Measurements from ENCODE around the gene RELB.

The RELB gene

DNA sequence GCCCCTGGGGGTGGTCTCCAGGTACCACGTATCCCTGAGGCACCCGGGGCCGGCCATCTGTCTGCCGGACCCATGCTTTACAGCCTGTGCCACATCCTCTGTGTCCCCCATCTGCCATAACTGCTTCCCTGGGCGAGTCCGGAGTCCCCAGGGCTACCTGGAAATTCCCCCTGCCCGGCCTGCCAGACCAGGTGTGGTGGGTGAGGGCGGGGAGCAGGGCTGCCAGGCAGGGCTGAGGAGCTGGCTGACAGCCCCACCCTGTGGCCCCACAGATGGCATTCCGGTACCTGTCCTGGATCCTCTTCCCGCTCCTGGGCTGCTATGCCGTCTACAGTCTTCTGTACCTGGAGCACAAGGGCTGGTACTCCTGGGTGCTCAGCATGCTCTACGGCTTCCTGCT, 10.3 kb upstream of the RELB start:
- TF ChIP-seq FOXP2 (optimal IDR thresholded peaks at IDR 0.05; ENCODE audit: borderline replicate concordance, extremely low read depth, extremely low read length, insufficient read depth) (no peak), TAF1 (IDR thresholded peaks at IDR 0.05; ENCODE audit: borderline replicate concordance, insufficient read depth, low read length) (no peak), POLR2AphosphoS5 (IDR thresholded peaks at IDR 0.05; ENCODE audit: low read depth, low read length) (no peak), SIN3A (IDR thresholded peaks at IDR 0.05; ENCODE audit: borderline replicate concordance, insufficient read depth, low read length) (no peak)
- TF ChIP-seq, protein P1, sequence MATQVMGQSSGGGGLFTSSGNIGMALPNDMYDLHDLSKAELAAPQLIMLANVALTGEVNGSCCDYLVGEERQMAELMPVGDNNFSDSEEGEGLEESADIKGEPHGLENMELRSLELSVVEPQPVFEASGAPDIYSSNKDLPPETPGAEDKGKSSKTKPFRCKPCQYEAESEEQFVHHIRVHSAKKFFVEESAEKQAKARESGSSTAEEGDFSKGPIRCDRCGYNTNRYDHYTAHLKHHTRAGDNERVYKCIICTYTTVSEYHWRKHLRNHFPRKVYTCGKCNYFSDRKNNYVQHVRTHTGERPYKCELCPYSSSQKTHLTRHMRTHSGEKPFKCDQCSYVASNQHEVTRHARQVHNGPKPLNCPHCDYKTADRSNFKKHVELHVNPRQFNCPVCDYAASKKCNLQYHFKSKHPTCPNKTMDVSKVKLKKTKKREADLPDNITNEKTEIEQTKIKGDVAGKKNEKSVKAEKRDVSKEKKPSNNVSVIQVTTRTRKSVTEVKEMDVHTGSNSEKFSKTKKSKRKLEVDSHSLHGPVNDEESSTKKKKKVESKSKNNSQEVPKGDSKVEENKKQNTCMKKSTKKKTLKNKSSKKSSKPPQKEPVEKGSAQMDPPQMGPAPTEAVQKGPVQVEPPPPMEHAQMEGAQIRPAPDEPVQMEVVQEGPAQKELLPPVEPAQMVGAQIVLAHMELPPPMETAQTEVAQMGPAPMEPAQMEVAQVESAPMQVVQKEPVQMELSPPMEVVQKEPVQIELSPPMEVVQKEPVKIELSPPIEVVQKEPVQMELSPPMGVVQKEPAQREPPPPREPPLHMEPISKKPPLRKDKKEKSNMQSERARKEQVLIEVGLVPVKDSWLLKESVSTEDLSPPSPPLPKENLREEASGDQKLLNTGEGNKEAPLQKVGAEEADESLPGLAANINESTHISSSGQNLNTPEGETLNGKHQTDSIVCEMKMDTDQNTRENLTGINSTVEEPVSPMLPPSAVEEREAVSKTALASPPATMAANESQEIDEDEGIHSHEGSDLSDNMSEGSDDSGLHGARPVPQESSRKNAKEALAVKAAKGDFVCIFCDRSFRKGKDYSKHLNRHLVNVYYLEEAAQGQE (IDR thresholded peaks at IDR 0.05; ENCODE audit: insufficient read depth in 1 of 2, low read depth in 2 of 2, low read length in 2 of 2) = no peak

DNA sequence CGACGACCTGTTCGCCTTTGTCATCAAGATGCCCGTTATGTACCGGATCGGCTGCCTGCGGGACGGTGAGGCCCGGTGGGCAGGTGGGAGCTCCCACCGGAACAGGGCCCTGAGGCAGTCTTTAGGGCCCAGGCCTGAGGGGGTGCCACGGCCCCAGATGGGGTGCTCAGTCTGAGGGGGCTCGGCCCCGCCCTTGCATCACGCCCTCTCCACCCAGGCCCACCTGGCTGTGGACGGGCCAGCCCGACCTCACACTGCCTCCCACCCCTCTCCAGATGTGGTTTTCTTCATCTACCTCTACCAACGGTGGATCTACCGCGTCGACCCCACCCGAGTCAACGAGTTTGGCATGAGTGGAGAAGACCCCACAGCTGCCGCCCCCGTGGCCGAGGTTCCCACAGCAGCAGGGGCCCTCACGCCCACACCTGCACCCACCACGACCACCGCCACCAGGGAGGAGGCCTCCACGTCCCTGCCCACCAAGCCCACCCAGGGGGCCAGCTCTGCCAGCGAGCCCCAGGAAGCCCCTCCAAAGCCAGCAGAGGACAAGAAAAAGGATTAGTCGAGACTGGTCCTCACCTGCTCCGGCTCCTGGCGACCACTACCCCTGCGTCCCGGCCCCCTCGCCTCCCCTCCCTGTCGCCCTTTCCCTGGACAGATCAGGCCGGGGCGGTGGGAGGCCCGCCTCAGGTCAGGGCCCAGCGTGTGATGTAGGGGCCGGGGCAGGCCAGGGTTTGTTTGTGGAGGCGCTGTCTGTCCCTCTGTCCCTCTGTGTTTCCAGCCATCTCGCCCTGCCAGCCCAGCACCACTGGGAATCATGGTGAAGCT, 8.7 kb upstream of the RELB start:
- TF ChIP-seq POLR2AphosphoS5 (IDR thresholded peaks at IDR 0.05; ENCODE audit: low read depth, low read length) = no peak
- TF ChIP-seq SIN3A (IDR thresholded peaks at IDR 0.05; ENCODE audit: borderline replicate concordance, insufficient read depth, low read length) = no peak
- no peak for TF ChIP-seq TAF1 (IDR thresholded peaks at IDR 0.05; ENCODE audit: borderline replicate concordance, insufficient read depth, low read length)
- no peak for TF ChIP-seq FOXP2 (optimal IDR thresholded peaks at IDR 0.05; ENCODE audit: borderline replicate concordance, extremely low read depth, extremely low read length, insufficient read depth)
- TF ChIP-seq, protein P1 (IDR thresholded peaks at IDR 0.05; ENCODE audit: insufficient read depth in 1 of 2, low read depth in 2 of 2, low read length in 2 of 2) = no peak

DNA sequence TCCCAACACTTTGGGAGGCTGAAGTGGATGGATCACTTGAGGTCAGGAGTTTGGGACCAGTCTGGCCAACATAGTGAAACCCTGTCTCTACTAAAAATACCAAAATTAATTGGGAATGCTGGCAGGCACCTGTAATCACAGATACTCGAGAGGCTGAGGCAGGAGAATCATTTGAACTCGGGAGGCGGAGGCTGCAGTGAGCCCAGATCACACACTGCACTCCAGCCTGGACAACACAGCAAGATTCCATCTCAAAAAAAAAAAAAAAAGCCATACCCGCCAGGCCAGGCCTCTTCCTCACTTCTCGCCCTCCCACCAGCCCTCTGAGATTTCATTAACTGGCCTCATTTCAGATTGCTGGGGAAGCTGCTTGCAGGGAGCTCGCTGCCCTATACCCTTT, 7.7 kb upstream of the RELB start:
- no peak for TF ChIP-seq POLR2AphosphoS5 (IDR thresholded peaks at IDR 0.05; ENCODE audit: low read depth, low read length)
- no peak for TF ChIP-seq FOXP2 (optimal IDR thresholded peaks at IDR 0.05; ENCODE audit: borderline replicate concordance, extremely low read depth, extremely low read length, insufficient read depth)
- no peak for TF ChIP-seq TAF1 (IDR thresholded peaks at IDR 0.05; ENCODE audit: borderline replicate concordance, insufficient read depth, low read length)
- TF ChIP-seq SIN3A (IDR thresholded peaks at IDR 0.05; ENCODE audit: borderline replicate concordance, insufficient read depth, low read length) = no peak
- TF ChIP-seq, protein P1 (IDR thresholded peaks at IDR 0.05; ENCODE audit: insufficient read depth in 1 of 2, low read depth in 2 of 2, low read length in 2 of 2) = no peak

DNA sequence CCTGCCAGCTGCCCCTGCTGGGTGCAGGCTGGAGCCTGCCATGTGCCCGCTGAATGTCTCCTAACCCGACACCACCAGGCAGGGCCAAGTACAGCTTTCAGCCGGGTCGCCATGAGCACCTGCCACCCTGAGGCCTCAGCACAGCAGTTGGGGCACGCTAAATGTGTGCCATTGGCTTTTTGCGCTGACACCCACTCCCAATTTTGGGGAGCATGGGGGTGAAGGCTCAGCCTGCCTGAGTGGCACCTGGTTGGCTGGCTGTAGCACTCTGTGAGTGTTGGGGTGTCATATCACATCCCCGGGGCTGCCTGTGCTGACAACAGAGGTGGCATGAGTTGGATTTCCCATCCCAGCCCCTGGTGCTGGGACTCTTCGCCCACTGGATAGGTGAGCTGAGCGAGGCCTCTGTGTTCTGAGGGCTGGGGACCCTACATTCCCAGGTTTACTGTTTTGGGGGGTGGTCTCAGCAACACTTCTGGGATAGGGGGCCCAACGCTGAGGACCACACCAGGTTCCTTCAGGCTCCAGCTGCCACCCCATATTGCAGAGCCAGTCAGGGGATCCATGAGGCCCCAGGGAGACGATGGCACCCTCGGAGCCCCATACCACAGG, 7.2 kb upstream of the RELB start:
- TF ChIP-seq POLR2AphosphoS5 (IDR thresholded peaks at IDR 0.05; ENCODE audit: low read depth, low read length) (0 out of 2 replicates have a peak, but pooled peaks have one; percentile 13), SIN3A (IDR thresholded peaks at IDR 0.05; ENCODE audit: borderline replicate concordance, insufficient read depth, low read length) (no peak), FOXP2 (optimal IDR thresholded peaks at IDR 0.05; ENCODE audit: borderline replicate concordance, extremely low read depth, extremely low read length, insufficient read depth) (no peak)

DNA sequence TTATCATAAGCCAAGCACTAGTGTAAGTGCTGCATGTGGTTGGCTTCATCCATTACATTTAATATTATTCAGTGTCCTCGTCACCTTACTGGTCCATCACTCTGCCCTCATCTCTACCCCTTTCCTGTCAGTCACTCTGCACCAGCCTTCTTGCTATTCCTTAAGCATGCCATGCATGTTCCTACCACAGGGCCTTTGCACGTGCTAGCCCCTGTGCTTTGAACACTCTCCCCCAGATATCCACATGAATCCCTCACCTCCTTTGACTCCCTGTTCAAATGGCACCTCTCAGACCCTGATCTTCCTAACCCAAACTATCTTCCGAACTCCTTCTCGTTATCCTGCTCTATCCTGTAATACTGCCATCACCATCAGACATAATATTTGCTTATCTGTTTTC, 3.2 kb upstream of the RELB start:
- TF ChIP-seq POLR2AphosphoS5 (IDR thresholded peaks at IDR 0.05; ENCODE audit: low read depth, low read length) = no peak
- no peak for TF ChIP-seq FOXP2 (optimal IDR thresholded peaks at IDR 0.05; ENCODE audit: borderline replicate concordance, extremely low read depth, extremely low read length, insufficient read depth)
- TF ChIP-seq, protein P1 (IDR thresholded peaks at IDR 0.05; ENCODE audit: insufficient read depth in 1 of 2, low read depth in 2 of 2, low read length in 2 of 2) = no peak
- no peak for TF ChIP-seq TAF1 (IDR thresholded peaks at IDR 0.05; ENCODE audit: borderline replicate concordance, insufficient read depth, low read length)
- TF ChIP-seq SIN3A (IDR thresholded peaks at IDR 0.05; ENCODE audit: borderline replicate concordance, insufficient read depth, low read length) = no peak

All from PFSK-1 (cell line).